Progenitor cell of endocrine pancreas (in vitro differentiated cells): ENCODE data around the gene ABI3BP. TPM values are rescaled to one million over a fixed set of nuclear protein-coding genes. Genes with fewer than 3 reads are reported as not detected.

Experiments
- DNase-seq: peaks from one replicate; pipeline ENCODE4 v3.0.0; 2021; ENCODE audit warnings: low spot score; ENCODE audit not compliant: unreplicated experiment
- H3K27ac Mint-ChIP-seq: 2 replicates; pipeline ENCODE4 v1.8.0; 2021; ENCODE audit warnings: mild to moderate bottlenecking, moderate library complexity, mixed read lengths
- H3K27me3 Mint-ChIP-seq: 2 replicates; pipeline ENCODE4 v1.8.0; 2021; ENCODE audit warnings: mixed read lengths
- H3K36me3 Mint-ChIP-seq: 2 replicates; pipeline ENCODE4 v1.8.0; 2022; ENCODE audit warnings: mixed read lengths; ENCODE audit not compliant: insufficient read depth
- H3K4me1 Mint-ChIP-seq: 2 replicates; pipeline ENCODE4 v1.8.0; 2021; ENCODE audit warnings: low read depth, mixed read lengths
- H3K4me3 Mint-ChIP-seq: 2 replicates; pipeline ENCODE4 v1.8.0; 2021; ENCODE audit warnings: low read depth, mild to moderate bottlenecking, moderate library complexity, mixed read lengths
- H3K9me3 Mint-ChIP-seq: 2 replicates; pipeline ENCODE4 v1.8.0; 2021; ENCODE audit warnings: low read depth, mixed read lengths
- total RNA-seq: library from RNA; stranded (reverse); gene quantifications from 2 replicates; pipeline ENCODE4 v1.2.1, GENCODE V29; 2021
- TF ChIP-seq, protein P1 (sequence below): fragments of 200-600 bp; sonication (generic); IDR thresholded peaks from one replicate; pipeline ENCODE4 v1.5.0; 2021; ENCODE audit warnings: antibody characterized with exemption, mild to moderate bottlenecking; ENCODE audit not compliant: unreplicated experiment

The ABI3BP gene
- total RNA-seq, 1 donor from 2014 or later: not detected

DNA sequence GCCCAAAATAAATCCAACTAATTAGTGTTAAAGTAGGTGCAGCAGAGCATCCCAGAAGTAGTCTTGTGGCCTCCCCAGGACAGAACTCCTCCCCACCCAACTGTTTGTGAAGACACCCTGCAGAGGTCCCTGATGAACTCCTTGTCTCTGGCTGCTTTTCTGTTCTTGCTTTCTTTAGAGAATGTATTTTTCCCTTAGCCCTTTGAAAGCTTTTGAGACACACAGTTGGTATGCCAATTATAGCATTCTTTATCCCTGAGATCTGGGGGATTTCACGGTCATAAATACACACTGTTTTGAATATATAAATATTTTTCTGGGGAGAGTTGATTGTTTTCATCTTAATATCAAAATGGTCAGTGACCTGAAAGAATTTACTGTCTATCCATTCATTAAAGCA is 274.1 kb downstream of the ABI3BP start:
- Mint-ChIP-seq H3K36me3 (peaks cover 36% of the 10 kb centered on the region), H3K4me3 (no peak overlapping the region), H3K27me3 (no peaks in the 10 kb centered on the region), H3K4me1 (peaks cover 22% of the 10 kb centered on the region), H3K27ac (no peak overlapping the region), H3K9me3 (no peaks in the 10 kb centered on the region)
- DNase-seq: no peak
- TF ChIP-seq, protein P1, sequence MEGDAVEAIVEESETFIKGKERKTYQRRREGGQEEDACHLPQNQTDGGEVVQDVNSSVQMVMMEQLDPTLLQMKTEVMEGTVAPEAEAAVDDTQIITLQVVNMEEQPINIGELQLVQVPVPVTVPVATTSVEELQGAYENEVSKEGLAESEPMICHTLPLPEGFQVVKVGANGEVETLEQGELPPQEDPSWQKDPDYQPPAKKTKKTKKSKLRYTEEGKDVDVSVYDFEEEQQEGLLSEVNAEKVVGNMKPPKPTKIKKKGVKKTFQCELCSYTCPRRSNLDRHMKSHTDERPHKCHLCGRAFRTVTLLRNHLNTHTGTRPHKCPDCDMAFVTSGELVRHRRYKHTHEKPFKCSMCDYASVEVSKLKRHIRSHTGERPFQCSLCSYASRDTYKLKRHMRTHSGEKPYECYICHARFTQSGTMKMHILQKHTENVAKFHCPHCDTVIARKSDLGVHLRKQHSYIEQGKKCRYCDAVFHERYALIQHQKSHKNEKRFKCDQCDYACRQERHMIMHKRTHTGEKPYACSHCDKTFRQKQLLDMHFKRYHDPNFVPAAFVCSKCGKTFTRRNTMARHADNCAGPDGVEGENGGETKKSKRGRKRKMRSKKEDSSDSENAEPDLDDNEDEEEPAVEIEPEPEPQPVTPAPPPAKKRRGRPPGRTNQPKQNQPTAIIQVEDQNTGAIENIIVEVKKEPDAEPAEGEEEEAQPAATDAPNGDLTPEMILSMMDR: no peak

DNA sequence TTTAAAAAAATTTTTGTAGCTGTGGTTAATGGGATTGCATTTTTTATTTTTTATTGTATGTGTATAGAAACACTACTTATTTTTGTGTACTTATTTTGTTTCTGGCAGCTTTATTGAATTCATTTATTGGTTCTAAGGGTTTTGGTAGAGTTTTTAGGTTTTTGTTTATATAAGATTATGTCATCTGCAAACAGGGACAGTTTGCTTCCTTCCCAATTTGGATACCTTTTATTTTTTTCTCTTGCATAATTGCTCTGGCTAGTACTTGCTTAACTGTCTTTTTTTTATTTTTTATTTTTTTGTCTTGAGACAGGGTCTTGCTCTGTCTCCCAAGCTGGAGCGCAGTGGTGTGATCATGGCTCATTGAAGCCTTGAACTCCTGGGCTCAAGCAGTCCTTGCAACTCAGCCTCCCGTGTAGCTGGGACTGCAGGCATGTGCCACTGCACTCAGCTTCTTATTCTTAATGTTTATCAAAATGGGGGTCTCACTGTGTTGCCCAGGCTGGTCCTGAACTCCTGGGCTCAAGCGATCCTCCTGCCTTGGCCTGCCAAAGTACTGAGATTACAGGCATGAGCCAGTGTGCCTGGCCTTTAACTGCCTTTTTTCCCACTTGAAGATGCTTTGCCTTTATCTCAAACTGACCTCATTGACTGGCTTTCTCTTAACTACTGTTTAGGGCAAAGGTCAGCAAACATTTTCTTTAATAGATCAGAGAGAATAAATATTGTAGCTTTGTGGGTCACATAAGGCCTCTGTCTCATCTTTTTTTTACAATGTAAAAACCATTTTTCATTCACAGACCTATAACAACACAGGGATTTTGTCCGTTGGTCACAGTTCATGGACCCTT is 275.4 kb downstream of the ABI3BP start:
- Mint-ChIP-seq H3K4me3 (no peak overlapping the region), H3K27ac (no peak overlapping the region), H3K27me3 (no peaks in the 10 kb centered on the region), H3K9me3 (no peaks in the 10 kb centered on the region), H3K4me1 (peaks cover 25% of the 10 kb centered on the region), H3K36me3 (peaks cover 39% of the 10 kb centered on the region)
- no peak for DNase-seq
- TF ChIP-seq, protein P1: no peak

DNA sequence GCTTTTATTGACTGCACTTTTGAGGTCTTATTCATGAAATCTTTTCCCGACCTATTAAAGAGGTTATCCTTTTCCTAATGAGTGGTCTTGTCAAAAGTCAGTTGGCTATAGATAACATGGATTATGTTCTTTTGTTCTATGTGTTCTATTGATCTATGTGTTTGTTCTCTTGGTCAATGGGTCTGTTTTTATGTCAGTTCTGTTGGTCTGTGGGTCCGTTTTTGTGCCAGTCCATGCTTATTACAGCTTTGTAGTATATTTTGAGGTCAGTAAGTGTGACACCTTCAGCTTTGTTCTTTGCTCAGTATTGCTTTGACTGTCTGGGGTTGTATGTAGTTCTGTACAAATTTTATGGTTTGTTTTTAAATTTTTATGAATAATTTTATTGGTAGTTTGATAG is 276.2 kb downstream of the ABI3BP start:
- TF ChIP-seq, protein P1: no peak
- H3K9me3 Mint-ChIP-seq: no peaks in the 10 kb centered on the region
- H3K36me3 Mint-ChIP-seq: peaks cover 38% of the 10 kb centered on the region
- peak overlapping the region; percentile 43 for H3K4me3 Mint-ChIP-seq
- no peaks in the 10 kb centered on the region for H3K27me3 Mint-ChIP-seq
- peaks cover 32% of the 10 kb centered on the region for H3K4me1 Mint-ChIP-seq
- no peak for DNase-seq
- peak overlapping the region; percentile 2 for H3K27ac Mint-ChIP-seq

DNA sequence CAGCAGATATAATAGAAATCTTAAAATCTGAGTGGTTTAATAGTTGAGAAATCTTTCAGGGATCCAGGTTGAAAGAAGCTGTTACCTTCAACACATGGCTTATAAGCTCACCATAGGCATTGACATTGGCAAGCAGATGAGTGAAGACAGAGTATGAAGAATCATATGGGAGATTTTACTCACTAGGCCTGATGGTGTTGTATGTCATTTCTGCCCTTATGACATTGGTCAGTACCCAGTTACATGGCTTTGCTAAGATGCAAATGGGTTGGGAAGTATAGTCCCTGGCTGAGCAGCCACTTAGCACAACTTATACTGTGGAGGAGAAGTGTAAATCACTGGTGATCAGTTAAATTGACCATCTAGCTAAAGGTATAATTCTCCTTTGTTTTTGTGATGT is 278.0 kb downstream of the ABI3BP start:
- Mint-ChIP-seq H3K4me3 (no peak overlapping the region), H3K9me3 (no peaks in the 10 kb centered on the region), H3K4me1 (peaks cover 39% of the 10 kb centered on the region), H3K36me3 (peaks cover 33% of the 10 kb centered on the region), H3K27ac (no peak overlapping the region), H3K27me3 (no peaks in the 10 kb centered on the region)
- TF ChIP-seq, protein P1: no peak
- no peak for DNase-seq

DNA sequence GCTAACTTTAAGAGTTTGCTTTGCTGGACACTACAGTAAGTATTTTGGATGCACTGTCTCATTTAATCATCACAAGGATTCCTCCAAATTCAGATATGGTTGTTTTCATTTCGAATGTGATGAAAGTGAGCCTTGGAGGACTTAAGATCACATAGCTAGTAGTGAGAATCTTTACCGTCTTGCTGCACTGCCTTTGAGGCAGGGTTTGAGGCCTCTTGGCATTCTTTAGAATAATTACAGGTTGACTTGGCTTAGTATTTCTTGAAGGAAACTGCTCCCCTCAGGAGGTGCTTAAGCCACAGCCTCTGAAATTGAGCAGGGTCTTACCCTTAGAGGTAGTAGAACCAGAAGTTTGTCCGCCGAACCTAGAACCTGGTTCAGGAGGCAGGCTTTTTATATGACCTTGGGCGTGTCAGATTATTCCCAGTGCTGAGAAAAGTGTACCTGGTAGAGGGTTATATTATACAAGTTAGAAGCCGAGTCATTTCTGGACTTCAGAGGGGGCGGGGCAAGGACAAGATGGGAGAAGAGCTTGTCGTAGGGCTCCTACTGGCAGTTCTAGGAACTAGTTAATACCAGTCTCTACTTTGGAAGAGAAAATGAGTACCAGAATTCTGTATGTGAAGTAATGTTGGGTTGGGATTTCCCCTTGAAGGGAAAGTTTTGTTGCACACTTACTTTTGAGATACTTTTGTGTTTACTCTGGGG is 282.8 kb downstream of the ABI3BP start:
- H3K27ac Mint-ChIP-seq: peak overlapping the region; percentile 97
- peak overlapping the region; percentile 88 for H3K4me3 Mint-ChIP-seq
- no peak for DNase-seq
- TF ChIP-seq, protein P1: no peak
- peaks cover 34% of the 10 kb centered on the region for H3K27me3 Mint-ChIP-seq
- peaks cover 19% of the 10 kb centered on the region for H3K36me3 Mint-ChIP-seq
- H3K9me3 Mint-ChIP-seq: peaks cover 6% of the 10 kb centered on the region
- peaks cover 23% of the 10 kb centered on the region for H3K4me1 Mint-ChIP-seq
